ENCODE results near the gene RBM5. TPM values are rescaled to one million over a fixed set of nuclear protein-coding genes. Genes with fewer than 3 reads are reported as not detected.

The RBM5 gene
- total RNA-seq, 1 donor from 2014 or later: 220 TPM

DNA sequence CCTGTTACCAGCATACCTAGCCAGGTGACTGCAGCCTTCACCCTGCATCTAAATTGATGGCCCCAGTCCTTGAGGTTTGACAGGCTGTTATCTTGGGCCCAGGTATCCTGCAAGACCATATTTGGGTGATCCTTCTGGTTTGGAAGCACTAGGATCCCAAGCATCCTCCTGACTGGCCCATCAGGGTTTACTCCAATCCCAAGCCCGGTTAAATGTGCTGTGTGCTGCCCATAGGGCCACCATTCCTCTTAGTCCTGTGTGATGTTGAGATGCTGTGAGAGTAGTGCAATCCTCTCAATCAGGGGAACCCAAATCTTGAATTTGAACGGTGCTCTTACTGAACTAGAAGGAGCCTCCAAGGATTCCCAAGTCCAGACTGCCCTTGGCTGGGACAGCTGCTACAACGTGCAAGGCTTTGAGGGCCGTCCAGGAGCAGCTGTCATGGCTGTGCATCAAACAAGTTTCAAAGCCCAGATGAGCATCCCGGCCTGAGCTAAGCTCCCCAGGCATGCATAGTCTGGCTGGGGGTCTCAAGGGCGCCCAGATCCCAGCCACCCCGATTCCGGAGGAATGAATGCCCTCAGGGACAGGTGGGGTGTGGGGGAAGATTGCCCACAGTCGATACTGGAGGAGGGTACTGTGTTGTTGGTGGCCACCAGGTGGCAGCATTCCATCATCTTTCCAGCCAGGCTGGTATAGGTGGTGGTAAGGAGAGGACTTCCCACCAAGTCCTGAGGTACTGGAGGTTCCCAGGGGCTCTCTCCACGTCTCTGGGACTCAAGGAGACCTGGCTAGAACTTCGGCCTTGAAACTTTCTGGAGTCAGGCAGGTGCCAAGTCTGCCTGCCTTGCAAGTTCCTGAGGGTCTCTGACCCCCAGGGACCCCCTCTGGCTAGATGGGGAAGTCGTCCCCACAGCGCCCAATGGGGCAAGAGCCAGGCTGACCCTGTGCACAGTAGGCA lies 32.6 kb downstream of the RBM5 start:
- DNase-seq (ENCODE audit: low spot score): peak; percentile 84

- DNase-seq (ENCODE audit: low spot score): no peak
Observed at GRCh38 chr3:50122071-50122470, 33.4 kb downstream of the RBM5 start.

DNA sequence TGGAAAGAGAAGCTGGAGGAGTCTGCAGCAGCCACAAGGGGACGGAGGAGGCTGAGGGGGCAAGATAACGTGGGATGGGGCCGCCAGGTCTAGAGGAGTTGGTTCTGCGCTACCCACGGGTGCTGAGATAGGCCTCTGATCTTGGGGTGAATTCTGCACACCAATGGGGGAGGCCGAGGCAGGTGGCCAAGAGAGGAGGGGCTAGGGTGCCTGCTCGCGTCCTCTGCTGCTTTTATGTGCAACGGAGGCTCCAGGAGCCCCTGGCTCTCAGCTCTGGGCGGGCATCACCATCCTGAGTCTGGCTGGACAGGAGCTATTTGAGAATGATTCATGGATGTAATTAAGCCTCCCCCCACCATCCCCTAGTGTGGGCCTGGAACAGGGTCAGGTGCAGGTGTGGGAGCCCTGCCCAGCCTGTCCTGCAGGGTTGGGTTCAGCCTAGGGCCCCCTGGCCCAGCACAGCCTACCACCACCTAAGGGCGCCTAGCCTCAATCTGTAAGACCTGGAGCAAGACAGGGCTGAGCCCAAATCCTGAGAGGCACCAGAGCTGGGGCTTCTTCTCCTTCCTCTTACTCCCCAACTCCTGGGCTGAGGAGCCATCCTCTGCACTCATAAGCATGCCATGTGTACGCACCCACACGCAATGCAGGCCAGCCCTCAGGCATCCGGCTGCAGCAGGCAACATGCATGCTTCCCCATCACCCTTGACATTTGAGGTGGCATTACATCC lies 34.1 kb downstream of the RBM5 start:
- no peak for DNase-seq (ENCODE audit: low spot score)

- no peak for DNase-seq (ENCODE audit: low spot score)
Observed at GRCh38 chr3:50123394-50124051, 34.8 kb downstream of the RBM5 start.

DNA sequence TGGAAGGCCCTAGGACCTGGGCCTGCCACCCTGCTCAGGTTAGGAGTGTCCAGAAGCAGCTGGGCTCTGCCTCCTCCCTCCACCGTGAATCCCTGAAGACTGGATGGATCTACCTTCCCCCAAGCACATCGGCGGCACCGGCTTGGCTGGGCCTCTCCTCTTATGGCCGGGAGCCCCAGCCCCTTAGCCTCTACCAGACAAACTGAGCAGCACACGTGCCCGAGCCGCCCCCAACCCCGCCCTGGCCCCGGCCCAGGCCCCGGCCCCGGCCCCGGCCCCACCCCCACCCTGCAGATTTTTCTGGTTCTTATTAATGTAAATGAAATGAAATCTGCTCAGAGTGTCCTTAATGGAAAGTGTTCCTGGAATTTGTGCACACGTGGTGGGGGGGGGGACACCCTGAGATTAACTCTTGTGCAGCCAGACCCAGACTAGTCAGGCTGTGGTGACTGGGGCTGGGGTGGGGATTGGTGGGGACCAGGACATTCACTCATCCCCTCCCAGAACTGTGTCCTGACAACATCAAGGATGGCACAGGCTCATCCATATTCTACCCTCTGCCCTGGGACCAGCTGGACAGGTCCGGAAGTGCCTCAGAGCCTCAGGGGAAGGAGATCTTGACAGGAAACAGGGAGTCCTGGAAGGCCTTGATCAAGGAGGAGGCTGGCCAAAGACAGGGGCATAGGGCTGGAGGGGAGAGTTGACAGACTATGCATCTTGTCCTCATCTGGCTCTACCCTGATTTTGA lies 35.5 kb downstream of the RBM5 start:
- no peak for DNase-seq (ENCODE audit: low spot score)

GRCh38 chr3:50124800-50125178 lies 36.1 kb downstream of the RBM5 start:
- DNase-seq (ENCODE audit: low spot score): no peak

DNA sequence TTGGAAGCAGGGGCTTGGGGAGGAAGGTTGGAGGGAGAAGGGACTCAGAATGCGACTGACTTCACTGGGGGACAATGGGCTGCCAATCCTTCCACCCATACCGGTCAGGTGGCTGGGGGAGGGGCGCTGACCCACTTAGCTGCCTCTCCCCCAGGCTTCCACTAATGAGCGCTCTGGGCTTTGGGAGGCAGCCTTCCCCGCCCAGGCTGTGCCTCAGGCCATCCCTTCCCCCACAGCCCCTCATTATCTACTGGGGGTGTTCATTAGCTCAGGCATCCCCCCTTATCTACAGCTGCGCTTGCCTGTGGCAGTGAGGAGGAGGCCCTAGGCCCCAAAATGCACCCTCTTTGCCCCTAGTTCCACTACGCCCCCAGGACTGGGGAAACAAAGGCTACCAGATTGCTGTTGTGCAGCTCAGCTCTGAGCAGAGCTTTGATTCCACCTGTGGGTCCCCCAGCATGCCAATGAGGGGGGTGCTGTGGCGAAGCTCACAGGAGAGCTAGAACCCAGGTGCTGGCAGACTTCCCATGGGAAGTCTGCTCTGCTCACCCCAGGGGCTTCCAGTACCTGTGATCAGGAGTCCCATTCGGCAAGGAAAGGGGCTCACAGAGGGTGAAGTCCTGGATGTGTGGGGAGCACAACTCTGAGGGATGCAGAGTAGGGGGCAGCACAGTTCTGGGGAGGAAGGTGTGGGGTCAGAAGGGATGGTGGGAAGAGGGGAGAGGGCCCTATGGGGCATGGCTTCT lies 37.0 kb downstream of the RBM5 start:
- DNase-seq (ENCODE audit: low spot score): no peak

GRCh38 chr3:50126287-50127211 lies 37.8 kb downstream of the RBM5 start:
- DNase-seq (ENCODE audit: low spot score): no peak

- no peak for DNase-seq (ENCODE audit: low spot score)
Observed at GRCh38 chr3:50127251-50127691, 38.6 kb downstream of the RBM5 start.

DNA sequence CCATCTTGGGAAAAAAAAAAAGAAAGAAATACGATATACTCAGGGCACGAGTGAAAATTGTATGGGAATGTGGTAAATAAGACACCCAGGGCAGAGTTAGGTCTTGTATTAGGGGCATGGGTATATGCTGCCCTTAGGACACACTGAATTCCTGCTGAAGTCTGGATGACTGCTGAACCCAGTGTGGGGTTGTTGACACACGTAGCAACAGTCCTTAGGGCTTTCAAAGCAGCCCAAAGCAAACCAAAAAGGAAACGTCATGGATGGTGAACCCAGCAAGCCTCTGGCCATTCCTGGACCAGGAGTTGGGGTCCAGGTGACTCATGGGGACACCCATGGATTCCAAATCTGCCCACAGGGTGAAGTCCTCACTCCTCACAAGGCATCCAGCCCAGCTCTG lies 39.3 kb downstream of the RBM5 start:
- no peak for DNase-seq (ENCODE audit: low spot score)

DNA sequence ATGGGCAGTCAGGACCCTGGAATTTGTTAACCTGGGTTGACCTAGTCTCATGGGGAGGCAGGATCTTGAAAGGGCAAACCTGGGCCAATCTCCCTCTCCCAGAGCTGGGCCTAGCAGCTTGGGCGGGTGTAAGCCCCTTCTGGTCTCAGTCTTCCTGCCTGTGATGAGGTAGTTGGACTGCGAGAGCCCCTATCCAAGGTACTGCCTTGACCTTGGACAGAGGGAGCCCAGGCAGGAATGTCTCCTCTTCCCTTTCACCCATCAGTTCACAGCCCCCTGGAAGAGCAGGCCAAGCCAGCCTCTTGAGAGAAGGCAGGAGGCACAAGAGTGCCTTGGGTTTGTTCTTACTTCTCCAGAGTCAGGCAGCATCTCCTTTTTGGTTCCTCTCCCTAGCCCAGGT lies 41.7 kb downstream of the RBM5 start:
- DNase-seq (ENCODE audit: low spot score): no peak

GRCh38 chr3:50132421-50133282 lies 43.9 kb downstream of the RBM5 start:
- DNase-seq (ENCODE audit: low spot score): no peak

- no peak for DNase-seq (ENCODE audit: low spot score)
Observed at GRCh38 chr3:50133283-50133615, 44.5 kb downstream of the RBM5 start.

DNA sequence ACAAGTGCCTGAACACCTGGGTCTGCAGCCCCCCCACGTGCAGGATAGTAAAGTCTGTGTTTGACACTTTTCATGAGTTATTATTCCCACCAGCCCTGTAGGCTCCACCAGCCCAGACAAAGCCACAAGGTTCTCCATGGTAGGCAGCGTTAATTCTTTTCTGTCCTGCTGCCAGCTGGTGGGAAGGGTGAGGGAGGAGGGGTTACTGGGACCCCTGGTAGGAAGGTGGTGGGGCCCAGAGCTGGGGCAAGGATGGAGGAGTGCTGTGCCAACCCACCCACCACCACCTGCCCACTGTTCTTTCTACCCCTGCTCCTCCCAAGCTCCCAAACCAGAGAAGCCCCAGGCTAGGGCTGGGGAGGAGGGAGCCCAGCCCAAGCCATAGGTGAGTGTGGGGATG lies 45.6 kb downstream of the RBM5 start:
- DNase-seq (ENCODE audit: low spot score): no peak

- no peak for DNase-seq (ENCODE audit: low spot score)
Observed at GRCh38 chr3:50135964-50136363, 47.2 kb downstream of the RBM5 start.

DNA sequence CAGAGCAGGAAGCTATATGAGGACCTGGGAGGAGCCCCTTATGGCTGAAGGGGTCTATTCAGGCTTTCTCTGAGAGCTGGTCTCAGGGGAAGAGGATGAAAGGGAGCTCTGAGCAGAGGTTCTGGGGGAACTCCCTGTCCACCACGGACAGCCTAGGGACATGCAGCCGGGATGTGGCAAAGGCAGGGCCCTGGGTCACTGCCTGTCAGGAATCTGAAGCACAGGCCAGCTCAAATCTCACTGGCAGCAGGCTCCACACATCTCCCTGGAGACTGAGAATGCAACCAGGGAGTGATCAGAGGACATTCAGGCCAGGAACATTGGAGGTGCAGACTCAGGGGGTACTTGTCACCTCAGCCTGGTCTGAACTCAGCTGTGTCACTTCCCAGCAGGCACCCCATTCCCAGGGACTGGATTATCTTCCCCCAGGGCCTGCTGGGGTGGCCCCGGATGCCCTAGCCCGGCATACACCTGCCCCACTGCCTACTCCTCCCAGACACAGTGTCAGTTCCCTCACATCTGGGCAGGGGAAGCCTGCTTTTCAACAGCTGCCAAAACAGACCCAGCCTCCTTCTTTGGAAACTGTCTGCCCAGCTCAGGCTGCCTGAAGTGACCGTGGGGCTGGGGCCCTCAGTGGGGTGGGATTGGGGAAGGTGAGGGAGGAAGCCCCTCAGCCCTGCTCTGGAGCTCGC lies 48.1 kb downstream of the RBM5 start:
- DNase-seq (ENCODE audit: low spot score): no peak

- no peak for DNase-seq (ENCODE audit: low spot score)
Observed at GRCh38 chr3:50137531-50137930, 48.8 kb downstream of the RBM5 start.
